Coronary artery (tissue), 2 donors: ENCODE measurements around the gene VSTM2B.

Source experiments
- DNase-seq: peaks from one replicate; pipeline ENCODE4 v3.0.0-alpha.2; 2017; ENCODE audit warnings: low spot score
- H3K27ac ChIP-seq, 2 donors: fragments of 200-600 bp; sonication (generic); one replicate each; pipeline ENCODE4 v1.5.1; 2016 to 2019
- H3K4me3 ChIP-seq: fragments of 200-600 bp; sonication (generic); 2 replicates; pipeline ENCODE4 v1.5.1; 2016; ENCODE audit warnings: mild to moderate bottlenecking, moderate library complexity
- TF ChIP-seq, protein P1 (sequence below): fragments of 200-600 bp; sonication (generic); IDR thresholded peaks from one replicate; pipeline ENCODE4 v1.5.1; 2019; ENCODE audit warnings: antibody characterized with exemption

Gene VSTM2B

DNA sequence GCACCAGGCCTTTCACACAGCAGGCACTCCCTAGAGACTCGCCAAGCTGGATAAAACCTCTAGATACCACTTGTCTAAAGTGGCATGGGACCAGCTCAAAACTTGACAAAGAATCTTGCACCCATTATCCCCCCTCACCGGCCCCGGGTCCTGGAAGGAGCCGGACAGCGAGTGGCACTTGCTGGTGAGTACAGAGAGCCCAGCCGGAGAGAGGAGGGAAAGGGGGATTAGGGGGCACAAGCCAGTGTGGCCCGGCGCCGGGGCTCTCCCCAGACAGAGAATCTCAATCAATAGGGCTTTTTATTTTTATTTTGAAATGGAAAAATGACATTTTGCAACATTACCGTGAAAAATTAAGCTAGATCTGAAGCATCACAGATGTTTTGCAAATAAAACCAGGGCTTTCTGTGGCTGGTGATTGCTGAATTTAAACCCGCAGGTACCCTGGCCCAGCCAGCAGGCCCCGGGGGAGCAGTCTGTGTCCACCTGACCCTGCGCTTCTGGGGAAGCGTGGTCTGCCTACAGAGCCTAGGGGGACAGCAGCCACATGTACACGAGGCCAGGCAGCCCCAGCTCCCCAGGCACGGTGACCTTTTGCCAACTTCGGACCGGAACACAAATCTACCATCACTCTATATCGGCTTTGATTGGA is 10.0 kb upstream of the VSTM2B start:
- TF ChIP-seq, protein P1, sequence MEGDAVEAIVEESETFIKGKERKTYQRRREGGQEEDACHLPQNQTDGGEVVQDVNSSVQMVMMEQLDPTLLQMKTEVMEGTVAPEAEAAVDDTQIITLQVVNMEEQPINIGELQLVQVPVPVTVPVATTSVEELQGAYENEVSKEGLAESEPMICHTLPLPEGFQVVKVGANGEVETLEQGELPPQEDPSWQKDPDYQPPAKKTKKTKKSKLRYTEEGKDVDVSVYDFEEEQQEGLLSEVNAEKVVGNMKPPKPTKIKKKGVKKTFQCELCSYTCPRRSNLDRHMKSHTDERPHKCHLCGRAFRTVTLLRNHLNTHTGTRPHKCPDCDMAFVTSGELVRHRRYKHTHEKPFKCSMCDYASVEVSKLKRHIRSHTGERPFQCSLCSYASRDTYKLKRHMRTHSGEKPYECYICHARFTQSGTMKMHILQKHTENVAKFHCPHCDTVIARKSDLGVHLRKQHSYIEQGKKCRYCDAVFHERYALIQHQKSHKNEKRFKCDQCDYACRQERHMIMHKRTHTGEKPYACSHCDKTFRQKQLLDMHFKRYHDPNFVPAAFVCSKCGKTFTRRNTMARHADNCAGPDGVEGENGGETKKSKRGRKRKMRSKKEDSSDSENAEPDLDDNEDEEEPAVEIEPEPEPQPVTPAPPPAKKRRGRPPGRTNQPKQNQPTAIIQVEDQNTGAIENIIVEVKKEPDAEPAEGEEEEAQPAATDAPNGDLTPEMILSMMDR = no peak
- DNase-seq = no peak
- H3K27ac ChIP-seq = no peak overlapping the region
- H3K4me3 ChIP-seq = no peak overlapping the region

DNA sequence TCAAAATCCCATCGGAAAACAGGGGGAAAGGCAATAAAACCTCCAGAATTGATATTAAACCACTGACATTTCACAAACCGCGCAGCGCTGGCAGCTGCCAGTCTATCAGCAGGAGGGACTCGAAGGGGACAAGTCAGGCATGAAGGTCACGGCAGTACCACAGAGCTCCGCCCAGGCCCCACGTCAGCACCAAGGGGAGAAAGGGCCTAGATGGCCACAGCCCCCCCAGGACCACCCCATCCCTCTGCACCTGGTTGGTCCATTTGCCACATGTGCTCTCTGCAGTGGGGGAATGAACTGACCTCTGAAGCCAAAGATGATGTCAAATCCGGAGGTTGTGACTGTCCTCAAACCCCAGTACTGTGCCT is 9.5 kb upstream of the VSTM2B start:
- no peak overlapping the region for H3K27ac ChIP-seq
- DNase-seq = no peak
- H3K4me3 ChIP-seq = no peak overlapping the region
- TF ChIP-seq, protein P1 = no peak

DNA sequence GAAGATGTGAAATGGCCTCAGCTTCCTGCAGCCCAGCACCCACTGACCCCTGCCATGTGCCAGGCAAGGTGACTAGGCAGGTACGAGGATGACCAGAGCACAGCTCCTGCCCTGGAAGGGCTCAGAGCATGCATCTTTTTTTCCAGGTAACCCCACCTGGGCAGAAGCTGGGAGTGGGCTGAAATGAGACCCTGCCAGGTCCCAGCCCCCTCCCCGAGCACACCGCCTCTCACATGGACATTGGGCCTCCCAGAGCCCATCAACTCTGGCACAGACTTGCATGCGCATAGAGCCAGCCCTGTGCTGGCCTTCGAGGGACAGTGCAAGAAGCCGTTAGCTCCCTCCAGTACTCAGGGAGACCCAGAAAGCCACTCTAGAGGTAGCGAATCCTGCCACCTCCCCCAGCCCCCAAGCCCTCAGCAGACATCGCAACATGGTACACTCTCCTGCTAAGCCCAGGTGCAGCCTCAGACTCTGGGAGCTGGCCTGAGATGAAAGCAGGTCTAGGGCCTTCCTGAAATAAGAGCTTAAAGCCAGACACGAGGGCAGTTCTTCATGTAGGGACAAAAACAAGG is 8.9 kb upstream of the VSTM2B start:
- TF ChIP-seq, protein P1 = no peak
- no peak overlapping the region for H3K4me3 ChIP-seq
- DNase-seq = no peak
- H3K27ac ChIP-seq = no peak overlapping the region

DNA sequence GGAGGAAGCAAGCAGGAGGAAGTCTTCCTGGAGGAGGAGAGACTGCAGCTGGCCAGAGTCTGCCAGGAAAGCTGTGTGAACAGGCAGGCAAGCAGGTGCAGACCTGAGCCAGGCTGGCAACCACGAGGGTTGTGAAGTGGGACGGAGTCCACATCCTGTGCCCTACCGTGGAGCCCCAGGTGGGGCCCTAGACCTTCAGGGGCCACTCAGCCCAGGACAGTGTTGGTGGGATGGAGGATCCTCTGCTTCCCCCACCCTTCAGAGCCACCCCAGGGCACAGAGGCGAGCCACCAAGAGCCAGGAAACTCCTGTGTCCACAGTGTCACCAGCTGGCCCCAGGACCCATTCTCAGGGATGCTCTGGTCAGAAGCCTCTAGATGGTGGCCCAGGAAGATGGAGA is 8.4 kb upstream of the VSTM2B start:
- DNase-seq = no peak
- TF ChIP-seq, protein P1 = no peak
- no peak overlapping the region for H3K4me3 ChIP-seq
- no peak overlapping the region for H3K27ac ChIP-seq

DNA sequence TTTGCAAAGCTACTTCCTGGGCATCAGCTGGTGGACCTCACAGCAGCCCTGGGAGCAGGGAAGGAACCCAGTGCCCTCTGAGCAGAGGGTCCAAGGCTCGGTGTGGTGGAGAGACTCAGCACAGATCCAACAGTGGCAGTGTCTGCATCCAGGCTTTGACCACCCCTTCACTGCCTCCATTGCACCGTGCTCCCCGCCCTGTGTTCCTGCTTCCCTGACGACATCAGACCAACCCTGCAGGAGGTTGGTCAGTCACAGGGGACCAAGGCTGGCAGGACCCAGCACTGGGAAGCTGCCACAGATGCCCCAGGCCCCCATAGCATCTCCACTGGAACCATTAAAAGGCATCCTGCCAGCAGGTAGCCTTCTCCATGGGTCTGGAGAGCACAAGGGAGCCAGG is 7.8 kb upstream of the VSTM2B start:
- Histone ChIP-seq H3K4me3 (no peak overlapping the region), H3K27ac (no peak overlapping the region)
- TF ChIP-seq, protein P1 = no peak
- no peak for DNase-seq

DNA sequence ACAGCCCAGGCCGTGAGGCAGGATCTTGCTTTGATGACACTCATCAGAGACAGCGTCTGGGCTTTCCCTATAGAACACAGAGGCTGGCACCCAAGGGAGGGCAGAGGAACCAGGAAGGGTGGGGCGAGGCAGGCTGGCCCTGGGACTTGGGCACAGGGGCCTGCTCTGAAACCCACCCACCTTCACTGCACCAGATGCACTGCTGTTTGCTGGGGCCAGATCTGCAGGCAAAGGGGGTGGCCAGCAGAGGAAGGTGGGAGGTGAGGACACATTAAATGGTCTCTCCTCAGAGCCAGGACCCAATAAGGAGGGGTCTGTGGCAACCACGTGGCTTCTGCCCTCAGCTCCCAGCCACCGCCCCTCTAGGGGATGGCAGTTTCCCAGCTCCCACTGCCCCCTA is 6.6 kb upstream of the VSTM2B start:
- H3K27ac ChIP-seq = no peak overlapping the region
- no peak for DNase-seq
- H3K4me3 ChIP-seq = no peak overlapping the region
- TF ChIP-seq, protein P1 = no peak

DNA sequence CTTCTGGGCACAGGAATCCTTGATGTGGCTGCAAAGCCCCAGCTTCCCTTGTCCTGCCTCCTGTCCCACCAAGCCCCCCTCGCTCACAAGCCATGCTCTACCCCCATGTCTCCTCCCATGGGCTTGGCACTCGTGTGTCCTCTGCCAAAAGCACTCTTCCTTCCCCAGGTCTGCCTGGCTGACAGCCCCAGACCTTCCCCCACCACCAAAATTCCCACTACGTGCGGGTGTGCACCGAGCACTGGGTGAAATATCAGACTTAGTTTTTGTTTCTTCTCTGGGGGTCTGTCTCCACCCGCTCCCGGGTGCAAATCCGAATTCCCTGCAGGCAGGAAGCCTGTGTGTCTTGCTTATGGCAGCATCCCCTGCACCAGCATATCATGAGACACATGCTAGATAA is 5.9 kb upstream of the VSTM2B start:
- H3K4me3 ChIP-seq = no peak overlapping the region
- no peak overlapping the region for H3K27ac ChIP-seq
- no peak for DNase-seq
- TF ChIP-seq, protein P1 = no peak
